COR-L47 (cell line): ENCODE results near the gene PPIL1.

ENCODE experiments used
- DNase-seq: peaks from one replicate; lab custom pipeline; 2025; lab: John Stamatoyannopoulos, UW

PPIL1 gene

DNA sequence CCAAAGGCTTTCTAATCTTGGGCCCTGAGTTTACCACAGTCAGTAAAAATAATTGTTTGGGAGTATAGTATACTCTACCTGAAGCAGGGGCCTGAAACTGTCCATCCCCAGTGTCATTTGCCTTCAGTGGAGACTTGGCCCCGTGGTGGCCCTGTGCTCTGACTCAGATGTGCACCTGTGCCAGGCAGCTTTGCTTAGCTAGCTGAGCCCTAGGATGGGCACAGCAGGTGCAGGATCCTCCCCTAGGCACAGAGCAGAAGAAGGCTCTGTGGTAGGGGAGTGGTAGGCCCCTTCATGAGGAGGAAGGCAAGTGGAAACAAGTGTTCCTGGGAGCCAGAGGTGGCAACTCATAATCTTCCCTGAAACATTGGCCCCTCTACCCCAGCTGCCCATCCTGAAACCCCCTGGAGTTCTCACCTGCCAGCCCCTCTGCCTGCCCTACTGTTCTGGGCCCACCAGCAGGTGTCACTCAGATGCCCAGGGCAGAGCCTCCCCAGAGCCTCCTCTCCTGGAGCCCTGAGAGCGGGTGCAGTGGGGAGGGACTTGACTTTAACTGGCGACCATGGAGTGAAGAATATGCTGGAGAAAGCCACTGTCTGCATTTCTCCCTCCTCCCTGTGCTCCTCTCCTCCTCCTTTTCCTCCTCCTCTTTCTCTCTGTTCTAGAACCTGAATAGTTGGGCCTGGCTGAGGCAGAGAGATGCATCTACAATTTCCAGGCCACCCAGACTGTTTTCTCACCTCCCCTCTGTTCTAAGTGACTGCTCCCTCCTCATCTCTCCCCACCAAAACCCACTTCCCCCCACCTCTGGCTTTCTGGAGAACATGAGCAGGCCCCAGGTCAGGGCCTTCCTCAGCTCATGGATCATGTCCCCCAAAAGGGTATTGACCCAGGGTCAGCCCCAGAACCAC, 38.2 kb downstream of the PPIL1 start:
- DNase-seq: no peak

DNA sequence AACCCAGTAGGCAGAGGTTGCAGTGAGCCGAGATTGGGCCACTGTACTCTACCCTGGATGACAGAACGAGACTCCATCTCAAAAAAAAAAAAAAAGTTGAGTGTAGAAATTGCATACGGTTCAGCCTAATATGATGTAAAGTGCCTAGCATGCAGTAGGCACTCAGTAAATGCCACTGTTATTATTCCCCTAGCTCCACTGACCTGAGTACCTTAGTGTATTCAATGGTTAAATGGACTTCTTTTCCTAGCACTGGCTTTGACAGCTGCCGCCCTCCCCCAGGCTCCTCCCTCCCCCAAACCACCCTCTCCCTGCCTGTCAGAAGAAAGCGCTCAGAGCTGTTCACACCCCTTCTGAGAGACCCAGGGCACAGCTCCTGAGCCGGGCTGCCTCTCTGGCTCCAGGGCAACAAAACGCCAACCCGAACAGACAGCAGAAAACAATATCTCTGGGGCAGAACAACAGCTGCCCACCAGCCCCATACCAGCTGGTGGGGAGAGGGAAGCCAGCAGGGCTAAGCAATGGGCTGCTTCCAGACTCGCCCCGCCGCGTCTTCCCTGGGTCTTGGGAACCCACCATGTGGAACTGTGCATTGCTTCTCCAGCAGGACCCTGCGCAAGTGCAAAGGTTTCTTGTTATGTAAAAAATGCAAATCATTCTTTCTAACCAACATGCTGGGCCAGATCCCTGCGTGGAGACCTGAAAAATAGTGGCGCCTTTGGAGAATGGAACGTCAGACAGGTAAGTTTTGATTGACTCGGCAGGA, 39.8 kb downstream of the PPIL1 start:
- DNase-seq: no peak

DNA sequence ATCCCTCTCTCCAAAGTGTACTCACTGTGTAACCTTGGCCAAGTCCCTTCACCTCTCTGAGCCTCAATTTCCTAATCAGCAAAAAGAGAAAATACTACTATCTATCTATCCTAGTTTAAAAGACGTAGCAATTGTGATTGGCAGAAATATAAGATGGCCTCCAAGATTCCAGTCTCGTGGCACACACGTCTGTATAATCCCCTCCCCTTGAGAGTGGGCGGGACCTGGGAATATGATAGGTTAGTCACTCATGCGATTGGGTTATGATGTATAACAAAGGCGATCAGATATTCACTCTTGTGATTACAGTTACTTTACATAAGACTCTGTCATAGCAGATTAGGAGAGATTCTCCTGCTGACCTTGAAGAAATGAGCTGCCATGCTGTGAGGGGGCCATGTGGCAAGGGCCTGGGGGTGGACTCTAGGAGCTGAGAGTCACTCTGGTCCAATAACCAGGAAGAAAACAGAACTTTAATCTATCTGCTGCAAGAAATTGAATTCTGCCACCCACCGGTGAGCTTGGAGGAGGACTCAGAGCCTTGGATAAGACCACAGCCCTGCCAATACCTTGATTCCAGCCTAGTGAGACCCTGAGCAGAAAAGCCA, 41.3 kb downstream of the PPIL1 start:
- DNase-seq: no peak

DNA sequence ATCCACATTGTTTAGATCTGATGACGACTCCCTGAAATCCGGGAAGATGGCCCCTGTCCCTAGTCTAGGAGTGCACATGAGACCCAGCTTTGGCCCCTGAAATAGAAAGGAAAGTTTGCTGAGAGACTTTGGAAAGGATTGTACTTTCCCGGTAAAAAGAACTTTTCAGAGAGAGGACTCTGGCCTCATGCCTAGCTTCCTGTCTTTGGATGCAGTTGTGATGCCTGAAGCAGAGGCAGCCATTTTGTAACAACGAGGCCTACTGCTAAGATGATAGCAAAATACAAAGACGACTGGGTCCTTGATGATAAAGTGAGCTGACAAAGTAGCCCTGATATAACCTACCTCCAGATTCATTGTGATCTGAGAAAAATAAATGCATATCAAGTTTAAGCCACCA, 42.3 kb downstream of the PPIL1 start:
- DNase-seq: no peak

DNA sequence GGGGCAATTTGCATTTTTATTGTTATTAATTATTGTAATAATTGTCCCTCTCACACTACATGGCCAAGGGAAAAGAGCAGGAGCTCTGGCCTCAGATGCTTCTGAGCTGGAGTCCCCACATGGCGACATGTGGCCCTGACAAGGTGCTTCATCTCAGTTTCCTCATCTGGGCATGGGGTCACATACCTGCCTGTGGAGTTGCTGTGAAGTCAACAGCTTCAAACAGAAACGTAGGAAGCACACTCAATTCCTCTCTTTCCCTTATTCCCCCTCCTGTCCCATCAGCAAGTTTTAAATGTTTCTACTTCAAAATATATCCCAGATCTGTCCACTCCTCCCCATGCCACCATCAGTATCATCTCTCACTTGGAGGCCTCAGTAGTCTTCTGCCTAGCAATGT, 44.0 kb downstream of the PPIL1 start:
- no peak for DNase-seq

DNA sequence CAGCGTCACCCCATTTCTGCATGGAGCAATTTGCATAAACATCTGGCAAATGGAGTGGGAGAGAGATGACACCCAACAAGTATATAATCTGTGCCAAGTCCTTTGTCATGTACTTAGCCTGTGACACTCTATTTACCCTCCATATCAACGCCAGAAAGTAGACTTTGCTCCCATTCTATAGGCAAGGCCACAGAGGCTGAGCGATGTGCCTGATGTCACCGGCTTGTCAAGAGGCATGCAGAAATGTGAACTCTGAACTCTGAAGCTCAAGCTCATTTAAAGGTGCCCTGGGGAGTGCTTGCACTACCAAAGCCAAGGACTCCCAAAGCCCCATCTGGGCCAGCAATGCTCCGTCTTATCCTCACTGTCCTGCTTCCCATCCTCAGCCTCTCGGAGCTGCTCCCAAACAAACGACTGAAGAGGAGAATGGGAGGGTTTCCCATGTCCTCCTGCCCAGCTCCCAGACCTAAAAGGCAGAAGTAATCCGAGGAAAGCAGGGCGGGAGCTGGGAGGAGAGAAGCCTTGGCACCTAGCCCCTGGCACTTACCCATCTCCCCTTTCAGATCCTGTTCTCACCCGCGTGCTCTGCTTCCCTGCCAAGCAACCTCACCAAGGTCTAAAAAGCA, 44.6 kb downstream of the PPIL1 start:
- peak; percentile 70 for DNase-seq

DNA sequence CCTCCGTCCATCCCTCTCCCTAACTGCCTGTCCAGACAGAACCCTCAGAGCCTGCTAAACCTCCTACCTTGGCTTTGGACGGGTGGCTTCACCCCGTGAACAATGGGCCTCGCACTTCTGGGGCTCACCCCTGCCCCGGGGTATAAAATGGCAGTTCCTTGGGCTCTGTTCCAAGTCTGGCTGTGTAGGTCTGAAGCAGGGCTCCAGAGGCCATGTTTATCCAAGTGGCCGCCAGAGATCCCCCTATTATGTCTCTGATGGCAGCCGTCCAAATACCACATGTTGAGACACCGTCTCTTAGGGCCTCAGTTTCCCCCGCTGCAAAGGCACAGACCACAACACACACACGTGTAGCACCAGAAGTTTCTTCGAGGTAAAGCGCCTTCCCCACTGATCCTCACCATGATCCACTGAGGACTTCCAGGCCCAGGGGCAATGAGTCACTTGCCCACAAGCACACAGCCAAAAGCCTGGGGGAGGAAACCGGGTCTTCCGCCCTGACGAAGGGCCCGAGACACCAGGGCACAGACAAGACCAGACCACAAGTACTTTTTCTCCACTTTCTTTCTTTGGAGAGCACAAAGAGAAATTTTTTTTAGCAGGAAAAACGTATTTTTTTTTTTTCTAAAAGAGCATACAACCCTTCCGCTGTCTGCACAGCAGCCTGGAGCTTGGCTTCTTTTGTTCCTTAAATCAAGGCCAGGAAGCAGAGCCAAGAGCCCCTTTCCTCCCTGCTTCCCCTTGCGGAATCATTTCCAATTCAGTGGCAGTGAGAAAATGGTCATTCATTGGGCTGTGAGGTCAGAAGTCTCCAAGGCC, 47.1 kb downstream of the PPIL1 start:
- DNase-seq: no peak

DNA sequence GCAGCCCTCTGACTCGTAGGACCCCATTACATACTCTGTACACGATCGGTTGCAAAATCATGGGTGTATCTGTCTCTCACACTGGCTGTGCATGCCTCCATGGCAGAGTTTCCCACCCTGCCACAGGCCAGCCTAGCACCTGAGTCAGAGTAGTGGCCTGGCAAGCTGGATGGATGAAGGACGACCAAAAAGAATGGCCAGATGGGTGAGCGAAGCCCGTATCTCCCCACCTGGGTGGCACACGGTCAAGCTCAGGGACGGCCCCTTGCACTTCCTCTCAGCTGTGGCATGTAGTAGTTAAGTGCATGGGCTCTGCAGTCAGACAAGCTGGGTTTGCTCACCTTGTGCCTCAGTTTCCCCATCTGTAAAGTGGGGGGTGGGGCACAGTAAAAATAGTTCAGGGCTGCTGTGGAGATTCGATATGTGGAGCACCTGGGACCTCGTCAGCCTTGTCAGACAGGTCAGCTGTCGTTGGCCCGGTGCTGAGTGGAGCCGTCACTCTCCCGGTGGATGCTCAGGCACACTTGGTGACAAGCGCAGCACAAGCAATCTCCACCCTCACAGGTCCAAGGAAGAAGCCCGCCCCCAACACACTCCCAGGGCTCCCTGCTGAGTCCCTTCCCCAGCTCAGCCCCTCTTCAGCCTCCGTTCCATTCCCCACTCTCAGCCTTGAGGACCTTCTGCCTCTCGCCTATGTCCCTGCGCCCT, 47.9 kb downstream of the PPIL1 start:
- no peak for DNase-seq

DNA sequence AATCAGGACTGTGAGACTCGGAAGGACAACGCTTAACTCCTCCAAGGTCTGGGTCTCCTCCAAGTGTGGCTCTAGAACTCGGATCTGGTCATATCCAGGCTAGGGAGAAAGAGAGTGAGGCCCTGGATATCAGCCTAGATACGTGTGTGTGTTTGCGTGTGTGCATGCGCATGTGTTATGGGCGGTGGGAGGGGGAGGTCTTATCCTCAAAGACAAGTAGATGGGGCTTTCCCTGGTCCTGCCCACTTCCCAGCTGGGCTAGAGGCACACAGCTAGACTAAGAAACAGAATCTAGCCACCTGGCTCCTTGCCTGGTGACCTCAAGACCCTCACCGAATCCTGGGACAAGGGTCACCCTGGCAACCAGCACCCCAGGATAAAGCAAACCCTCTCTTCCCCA, 48.6 kb downstream of the PPIL1 start:
- no peak for DNase-seq

DNA sequence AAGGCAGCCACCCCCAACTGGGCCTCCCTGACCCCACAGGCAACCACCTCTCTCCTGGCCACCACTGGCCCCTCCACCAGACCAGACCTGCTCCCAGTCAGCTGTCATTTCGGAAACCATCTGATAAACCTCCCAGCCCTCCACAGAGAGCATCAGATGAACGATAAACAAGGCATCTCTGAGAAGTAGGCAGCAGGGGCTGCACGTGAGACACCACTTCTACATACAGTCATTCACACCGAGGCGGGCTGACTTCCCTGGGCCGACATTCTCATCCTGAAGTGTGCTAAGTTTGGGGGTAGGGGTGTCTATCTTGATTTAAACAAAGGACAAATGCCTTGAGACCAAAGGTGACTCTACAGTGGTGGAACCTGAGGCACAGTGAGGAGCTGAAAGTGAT, 49.2 kb downstream of the PPIL1 start:
- no peak for DNase-seq

DNA sequence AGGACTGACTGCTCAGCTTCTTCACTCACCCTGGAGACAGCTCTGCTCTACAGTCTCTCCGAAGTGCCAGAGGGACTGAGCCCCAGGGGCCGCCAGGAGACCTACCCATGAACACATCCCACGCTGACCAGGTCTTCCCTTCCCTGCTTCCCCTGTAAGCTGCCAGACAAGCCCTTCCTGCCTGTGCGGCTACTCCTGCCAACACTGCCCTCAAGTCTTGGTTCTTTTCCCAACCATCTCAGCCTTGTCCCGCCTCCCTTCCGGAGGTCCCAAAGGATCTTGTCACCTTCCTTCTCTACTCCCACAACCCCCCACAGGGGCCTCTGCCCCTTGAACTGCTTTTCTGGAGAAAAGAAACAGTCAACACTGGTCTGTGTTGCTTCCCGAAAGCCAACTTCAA, 50.4 kb downstream of the PPIL1 start:
- DNase-seq: no peak

DNA sequence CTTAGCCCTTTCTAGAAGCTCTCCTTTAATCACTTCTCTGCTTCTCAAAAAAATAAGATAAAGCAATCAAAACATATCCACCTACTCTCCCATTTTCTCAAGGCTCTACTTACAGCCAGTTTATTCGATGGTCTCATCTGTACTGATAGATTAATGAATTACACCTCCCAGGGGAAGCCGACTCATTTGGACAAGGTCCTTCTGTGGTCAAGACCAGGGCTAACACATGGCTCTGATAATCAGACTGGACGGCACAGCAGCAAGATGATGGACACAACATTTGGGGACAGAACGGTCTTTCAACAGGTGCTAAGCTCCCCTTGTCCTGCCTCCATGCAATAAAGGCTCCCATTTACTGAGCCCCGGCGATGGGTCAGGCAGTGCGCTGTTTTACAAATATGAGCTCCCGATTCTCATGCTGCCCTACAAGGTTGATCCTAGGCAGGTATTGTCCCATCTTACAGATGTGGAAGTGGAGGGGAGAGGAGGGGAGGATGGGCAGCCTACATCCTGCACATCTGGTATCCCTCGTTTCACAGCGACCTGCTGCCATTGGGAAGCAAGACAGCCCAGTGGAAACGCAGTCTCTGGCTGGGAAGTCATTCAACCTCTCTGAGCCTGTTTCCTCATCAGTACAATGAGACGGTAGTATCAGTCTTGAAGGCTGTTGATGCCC, 51.0 kb downstream of the PPIL1 start:
- no peak for DNase-seq

DNA sequence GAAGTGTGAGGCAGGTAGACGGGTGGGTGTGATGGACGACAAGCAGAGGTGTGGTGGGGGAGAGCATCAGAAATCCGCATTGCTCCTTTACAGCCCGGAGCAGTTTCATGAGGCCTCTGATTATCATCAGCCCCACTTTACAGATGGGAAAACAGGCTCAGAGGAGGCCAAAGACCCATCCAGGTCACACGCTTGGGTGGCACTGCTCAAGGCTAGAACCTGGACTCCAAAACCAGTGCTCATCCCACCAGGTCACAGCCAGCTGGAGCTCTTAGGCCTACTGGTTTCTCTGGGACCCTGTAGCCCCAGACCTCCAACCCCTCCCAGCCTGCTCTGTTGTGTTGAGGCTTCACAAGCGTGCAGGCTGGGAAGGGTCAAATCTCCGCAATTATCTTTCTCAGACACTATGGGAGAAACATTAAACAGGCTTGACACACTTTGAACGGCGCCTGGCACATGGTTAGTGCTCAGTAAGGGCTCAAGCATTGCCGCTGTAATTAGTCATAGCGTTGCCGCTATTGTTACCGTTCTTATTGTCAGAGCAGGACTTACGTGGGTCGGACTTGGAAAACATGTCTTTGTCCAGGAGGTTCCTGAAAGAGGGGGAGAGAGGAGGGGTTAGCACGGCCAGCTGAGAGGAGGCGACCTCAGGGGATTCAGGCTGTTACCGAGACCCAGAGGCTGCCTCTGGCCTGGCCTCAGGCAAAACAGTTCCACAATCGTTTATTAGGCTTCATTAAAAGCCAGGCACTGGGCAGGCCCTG, 51.9 kb downstream of the PPIL1 start:
- DNase-seq: no peak

DNA sequence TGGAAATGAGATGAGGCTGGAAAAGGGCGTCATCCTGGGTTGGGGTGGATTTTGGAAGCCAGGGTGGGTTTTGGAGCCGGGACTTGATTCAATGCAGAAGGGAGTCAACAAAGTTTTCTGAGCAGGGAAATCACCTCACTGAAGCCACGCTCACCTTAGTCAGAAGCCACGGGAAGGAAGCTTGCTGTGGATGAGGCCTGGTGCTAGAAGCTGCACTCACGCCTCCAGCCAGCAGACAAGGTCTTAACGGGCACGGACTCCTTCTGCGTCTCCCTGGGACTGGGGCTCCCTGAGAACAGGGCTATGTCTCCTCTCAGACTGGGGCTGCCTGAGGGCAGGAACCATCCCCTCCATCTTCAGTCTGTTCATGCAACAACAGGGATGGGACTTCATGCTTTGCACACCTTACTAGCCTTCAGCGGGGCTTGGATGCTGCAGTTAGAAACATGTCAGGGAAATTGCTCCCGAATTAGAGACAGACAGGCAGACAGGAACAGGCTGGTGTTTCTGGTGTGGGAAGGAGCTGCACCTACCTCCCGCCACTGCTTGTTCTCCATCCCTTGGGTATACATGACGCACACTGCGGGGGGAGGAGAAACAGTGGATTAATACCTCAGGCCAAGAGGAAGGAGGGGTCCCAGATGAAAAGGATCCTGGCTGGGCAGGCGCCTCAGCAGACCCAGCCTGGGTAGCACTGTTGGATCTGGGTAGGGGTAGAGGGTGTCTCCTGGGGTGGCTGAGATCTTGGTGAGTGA, 52.8 kb downstream of the PPIL1 start:
- no peak for DNase-seq

DNA sequence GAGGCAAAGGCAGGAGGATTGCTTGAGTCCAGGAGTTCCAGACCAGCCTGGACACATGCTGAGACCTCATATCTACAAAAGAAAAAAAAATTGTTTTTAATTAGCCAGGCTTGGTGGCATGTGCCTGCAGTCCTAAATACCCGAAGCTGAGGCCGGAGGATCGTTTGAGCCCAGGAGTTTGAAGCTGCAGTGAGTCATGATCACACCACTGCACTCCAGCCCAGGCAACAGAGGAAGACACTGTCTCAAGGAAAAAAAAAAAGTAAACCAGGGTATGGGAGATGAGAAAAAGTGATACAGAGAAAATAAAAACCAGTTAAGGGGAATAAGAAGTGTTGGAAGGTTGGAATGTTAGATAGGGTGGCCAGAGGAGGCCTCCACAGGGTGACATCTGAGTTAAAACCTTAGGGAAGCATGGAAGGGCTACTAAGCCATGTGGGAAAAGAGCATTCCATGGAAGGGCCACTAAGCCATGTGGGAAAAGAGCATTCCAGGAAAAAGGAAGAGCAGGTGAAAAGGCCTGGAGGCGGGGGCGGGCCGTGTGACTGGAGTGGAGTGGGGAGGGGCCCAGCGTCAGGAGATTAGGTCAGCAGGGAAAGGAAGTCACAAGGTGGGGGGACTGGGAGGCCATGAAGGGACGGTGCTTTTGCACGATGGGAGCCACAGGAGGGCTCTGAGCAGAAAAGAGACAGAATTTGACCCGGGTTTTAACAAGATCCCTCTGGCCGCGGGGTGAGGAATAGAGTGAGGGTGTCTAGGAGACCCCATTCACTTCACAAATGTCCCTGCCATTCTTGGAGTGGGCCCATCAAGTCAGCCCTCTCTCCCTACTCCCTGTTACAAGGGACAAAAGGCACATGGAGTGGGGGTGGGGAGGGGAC, 53.7 kb downstream of the PPIL1 start:
- no peak for DNase-seq

DNA sequence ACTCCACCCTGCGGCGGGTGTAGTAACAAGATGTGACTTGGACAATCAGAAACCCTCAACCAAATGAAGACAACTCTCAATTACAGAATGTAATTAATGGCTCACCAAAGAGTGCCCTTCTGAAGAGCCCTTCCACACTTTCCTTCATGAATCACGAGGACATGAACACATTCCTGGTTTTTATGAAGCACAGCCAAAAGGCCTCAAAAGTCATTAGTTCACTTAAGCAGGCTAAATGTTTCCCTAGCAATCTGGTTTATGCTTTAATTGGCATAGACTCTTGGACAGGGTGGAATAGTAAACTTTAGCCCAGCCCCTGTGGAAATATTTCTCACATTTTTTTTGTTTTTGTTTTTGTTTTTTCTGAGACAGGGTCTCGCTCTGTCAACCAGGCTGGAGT, 55.8 kb downstream of the PPIL1 start:
- no peak for DNase-seq

DNA sequence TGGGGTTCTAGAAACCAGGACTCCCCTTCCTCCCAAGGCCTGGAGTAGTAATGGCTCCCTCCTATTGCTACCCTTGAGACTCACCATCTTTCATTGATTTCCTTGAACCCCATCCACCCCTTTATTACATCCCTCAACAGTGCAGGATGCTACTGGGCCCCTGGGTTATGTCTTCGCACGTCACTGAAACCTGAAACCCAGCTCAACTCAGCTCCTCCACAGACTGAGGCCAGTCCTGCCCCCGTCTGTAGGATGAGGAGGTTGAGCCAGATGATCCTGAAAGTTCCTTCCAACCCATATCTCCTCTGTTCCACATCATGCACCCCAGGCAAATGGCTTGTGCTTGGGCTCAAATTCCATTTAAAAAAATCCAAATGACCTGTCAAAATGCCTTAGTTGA, 56.8 kb downstream of the PPIL1 start:
- DNase-seq: no peak
